Epithelial cell of prostate (primary cell): ENCODE data around the gene NDC1.
"Not testable (repeated sequence)": the region's sequence is repeated elsewhere in the genome, so short reads cannot be mapped to it uniquely, and the experiment has no call there.

ENCODE experiments used
- DNase-seq: peaks from one replicate; pipeline ENCODE4 v3.0.0-alpha.2; 2011; ENCODE audit warnings: low read depth, low spot score
- H3K27ac ChIP-seq: fragments of 450-650 bp; 2 replicates; pipeline ENCODE4 v1.5.1; 2017; ENCODE audit warnings: mild to moderate bottlenecking

The NDC1 gene

DNA sequence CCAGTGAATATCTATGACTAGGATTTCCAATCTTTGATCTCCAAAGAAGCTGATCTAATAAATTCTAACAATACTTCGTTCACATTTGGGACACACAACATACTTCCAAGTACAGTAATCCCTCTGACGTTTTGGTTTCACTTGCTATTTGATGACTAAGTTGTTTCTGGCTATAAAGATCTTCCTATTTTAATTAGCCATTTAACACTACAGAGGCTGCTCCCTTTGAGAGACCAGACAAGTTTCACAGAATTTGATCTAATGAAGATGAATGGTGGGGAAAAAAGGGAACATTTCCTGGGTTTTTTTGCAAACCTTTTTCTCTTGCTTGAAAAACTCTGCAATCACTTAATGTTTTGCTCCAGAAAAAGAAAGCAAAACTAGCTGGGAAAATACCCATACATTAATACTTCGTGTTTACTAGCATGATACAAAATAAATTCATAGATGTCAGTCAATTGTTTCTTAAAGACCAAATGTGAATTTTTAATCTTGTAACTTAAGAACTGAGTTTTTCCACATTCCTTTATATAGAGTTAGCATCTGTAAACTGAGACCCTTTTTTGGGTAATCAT is 71.2 kb downstream of the NDC1 start:
- DNase-seq = peak; percentile 53
- peak overlapping the region; percentile 32 for H3K27ac ChIP-seq

DNA sequence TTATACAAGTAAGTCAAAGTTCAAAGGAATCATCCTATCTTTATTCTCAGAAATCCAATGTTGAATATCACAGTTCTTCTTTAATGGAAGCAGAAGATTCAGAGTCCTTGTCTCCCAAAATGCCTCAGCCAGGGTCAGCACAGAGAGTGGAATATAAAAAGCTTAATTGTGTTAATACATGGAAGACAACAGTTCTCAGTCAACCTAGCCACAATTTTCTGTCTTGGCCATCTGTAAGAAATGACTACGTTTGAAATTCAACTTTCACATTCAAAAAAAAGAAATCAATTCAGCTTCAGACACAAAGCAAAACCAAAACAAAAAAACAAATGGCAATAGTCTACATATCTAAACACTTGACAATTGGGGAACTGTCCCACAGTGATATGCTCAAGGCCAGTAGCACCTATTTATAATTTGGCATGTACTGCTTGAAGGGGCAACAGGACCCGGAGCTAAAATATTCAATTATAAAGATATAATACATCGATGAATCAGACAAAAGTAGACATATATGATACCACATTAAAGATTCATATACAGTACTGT is 71.8 kb downstream of the NDC1 start:
- peak overlapping the region; percentile 32 for H3K27ac ChIP-seq
- DNase-seq = no peak

DNA sequence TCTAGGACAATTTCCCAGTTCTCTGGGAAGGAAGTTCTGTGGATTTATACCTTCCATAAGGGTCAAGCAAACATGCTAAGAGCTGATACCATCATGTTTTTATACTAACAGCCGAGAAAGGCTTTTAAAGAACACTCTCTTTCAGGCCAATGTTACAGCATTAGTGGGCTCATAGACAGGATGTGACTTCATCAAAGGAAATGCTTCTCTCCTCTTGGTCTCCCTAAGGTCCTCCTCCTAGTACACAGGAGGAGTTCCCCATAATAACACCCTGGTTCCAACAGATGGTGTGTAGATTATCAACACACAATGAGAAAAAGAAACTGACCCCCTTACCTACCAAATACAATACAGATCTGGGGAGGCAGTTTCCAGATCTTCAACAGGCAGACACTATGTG is 72.4 kb downstream of the NDC1 start:
- no peak overlapping the region for H3K27ac ChIP-seq
- DNase-seq = no peak

DNA sequence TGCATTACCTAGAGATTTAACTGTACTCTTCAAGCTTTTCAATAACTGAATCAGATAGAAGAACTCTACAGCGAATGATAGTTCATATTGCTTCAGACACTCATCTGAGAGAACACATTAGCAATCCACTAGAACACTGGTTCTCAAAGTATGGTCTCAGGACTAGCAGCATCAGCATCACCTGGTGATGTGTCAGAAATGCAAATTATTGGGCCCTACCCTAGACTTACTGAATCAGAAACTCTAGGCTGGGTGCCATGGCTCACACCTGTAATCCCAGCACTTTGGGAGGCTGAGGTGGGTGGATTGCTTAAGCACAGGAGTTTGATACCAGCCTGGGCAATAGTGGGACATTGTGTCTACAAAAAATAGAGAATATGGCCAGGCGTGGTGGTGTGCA is 74.2 kb downstream of the NDC1 start:
- DNase-seq = peak; percentile 80
- no peak overlapping the region for H3K27ac ChIP-seq

DNA sequence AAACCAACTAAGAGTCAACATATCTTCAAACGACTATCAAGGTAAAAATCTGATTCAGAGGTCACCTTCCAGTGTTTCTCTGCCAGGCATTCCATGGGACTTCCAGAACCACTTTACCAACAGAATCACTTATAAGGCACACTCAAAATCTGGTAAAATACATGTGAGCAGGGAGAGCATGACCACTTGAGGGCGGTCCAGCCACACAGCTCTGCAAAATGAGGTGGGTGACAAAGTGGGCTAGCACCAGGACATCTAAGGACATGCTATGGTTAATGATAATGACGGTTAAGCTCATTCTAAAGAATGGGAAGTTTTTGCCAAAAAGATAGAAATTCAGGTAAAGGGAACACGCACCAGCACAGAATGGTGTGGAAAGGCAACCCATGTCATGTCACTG is 74.6 kb downstream of the NDC1 start:
- H3K27ac ChIP-seq = no peak overlapping the region
- DNase-seq = no peak

DNA sequence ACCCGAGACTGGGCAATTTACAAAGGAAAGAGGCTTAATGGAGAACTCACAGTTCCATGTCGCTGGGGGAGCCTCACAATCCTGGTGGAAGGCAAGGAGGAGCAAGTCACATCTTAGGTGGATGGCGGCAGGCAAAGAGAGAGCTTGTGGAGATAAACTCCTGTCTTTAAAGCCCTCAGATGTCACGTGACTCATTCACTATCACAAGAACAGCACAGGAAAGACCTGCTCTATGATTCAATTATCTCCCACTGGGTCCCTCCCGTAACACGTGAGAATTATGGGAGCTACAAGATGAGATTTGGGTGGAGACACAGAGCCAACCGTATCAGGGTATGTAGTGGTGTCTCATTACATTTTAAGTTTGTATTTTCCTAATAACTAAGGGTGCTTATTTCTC is 77.6 kb downstream of the NDC1 start:
- DNase-seq = not testable (repeated sequence)

DNA sequence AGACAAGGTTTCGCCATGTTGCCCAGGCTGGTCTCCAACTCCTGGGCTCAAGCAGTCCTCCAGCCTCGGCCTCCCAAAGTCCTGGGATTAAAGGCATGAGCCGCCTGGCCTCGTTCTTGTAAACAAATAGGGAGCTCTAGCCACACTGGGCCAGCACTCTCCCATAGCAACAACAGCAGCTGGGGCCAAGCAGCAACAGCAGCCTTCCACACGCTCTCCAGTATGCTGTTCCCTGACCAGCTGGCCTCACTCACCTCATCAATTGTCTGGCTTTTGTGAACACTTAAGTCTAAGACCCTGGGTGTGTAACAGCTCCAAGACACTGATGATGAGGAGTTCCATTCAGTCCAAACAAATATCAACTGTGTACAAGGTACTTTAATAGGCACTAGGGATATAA is 82.2 kb downstream of the NDC1 start:
- no peak overlapping the region for H3K27ac ChIP-seq
- no peak for DNase-seq

More for the DNA sequence above, 77.6 kb downstream of the NDC1 start:
- H3K27ac ChIP-seq = not testable (repeated sequence)

DNA sequence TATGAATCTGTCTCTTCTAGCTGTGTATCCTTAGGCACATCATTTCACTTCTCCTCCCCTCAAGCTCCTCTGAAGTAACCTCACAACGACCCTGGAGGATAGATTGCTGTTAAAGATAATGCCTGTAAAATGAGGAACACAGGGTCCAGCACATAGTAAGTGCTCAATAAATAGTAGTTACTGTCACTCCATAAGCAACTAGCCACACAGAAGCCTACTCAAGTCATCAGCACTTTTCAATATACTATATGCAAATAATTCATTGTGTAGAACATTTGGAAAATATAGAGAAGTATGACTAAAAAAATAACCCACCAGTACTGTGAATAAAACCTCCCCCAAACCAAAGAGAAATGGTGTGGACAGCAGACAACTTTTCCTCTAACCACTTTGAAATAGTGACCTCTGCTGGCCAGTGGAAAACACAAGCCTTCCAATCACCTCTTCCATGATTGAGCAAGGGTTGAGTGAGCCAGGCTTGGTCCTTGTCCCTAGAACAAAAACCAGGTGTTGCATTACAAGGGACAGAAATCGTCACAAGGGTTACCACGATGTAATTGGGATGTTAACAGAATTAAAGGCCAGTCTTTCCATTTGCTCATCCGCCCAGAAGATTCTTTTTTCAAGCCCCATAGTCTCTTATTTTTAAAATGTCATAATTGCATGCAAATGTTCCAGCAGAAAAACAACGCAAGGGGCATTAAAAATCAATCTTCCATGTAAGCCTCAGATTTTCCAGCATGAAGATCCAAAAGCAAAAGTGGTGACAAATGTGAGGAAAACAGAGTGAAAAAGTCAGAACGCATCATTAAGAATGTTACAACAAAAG is 83.4 kb downstream of the NDC1 start:
- H3K27ac ChIP-seq = no peak overlapping the region
- no peak for DNase-seq

DNA sequence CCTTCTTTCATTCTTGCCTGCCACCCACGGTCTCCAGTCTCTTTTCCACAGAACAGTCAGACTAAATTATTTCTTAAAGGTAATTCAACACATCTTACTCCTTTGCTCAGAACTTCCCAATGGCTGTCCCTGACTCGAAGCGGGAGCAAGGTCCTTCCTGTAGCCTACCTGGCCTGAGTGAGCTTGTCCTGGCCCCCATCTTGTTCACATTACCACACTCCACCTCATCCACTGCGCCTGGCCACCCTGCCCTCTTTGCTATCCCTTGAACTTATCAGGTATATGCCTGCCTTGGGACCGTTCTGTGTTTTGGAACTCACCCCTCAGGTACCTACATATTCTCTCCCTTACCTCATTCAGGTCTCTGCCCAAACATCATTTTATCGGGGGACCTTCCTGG is 85.8 kb downstream of the NDC1 start:
- no peak for DNase-seq
- no peak overlapping the region for H3K27ac ChIP-seq

DNA sequence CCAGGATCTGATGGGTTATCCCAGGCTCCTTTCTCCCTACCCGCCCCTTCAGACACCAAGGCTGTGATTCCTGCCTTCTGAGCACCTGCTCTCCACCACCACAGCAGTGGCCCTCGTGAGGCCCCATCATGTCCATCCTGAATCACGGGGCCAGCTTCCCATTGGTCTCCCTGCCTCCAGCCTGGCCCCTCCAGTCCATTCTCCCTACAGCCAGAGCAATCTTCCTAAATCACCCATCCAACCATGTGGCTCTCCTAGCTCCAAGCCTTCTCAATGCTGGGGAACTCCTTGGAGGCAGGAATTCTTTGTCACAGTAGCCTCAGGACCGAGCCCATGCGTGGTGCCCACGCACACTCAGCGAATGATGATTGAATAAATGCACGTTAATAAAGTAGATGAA is 90.3 kb downstream of the NDC1 start:
- DNase-seq = no peak
- no peak overlapping the region for H3K27ac ChIP-seq

DNA sequence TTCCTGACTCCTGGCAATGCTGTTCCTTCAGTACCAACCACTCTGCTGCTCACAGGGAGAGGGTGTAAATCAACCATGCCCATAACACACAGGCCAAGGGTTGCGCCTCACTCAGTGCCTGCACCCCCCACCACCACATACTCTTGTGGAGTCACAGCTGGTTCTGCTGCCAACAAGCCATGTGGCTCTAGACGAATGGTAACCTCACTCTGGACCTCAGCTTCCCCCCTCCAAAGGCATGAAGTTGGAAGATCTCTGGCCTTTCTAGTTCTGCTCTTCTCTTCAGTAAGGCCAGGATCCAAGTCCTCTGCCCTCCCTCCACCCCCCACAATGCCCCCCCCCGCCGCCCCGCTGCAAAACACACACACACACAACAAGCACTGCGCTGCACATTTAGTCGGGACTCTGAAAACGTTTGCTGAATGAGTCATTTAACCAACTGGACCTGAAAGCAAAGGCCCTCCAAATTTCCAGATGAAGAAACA is 97.4 kb downstream of the NDC1 start:
- no peak for DNase-seq
- no peak overlapping the region for H3K27ac ChIP-seq

DNA sequence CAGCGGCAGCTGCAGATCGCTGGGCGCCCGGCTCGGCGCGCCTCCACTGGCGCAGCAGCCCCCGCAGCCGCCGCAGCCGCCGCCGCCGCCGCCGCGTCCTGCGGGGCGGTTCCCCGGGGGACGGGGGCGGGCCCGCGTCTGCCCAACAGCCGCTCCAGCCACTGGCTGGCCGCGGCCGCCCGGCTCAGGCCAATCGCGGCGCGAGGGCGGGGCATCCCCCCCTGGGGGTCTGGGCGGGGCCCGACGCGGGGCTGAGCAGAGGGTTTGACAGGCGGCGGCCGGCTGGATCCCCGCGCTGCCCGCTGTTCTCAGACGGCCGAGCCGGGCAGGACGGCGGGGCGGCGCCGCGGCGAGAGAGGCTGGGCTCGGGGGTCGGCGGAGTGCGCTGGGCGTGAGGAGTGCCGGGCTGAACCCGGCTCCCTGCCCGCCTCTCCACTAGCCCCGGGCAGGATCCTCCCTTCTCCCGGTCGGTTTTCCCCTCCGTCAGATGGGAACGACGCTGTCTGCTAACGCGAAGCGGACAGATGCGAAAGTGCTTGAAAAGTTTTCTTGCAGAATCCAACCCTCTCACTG is 98.9 kb downstream of the NDC1 start, which contains the start of gene GLIS1:
GLIS1 (minus strand) TSS at position 56 of the 573 bp plus-strand sequence. CDS start 1,100 bp downstream, outside the sequence.
- H3K27ac ChIP-seq = no peak within 1 kb of the TSS
- DNase-seq = no peak

DNA sequence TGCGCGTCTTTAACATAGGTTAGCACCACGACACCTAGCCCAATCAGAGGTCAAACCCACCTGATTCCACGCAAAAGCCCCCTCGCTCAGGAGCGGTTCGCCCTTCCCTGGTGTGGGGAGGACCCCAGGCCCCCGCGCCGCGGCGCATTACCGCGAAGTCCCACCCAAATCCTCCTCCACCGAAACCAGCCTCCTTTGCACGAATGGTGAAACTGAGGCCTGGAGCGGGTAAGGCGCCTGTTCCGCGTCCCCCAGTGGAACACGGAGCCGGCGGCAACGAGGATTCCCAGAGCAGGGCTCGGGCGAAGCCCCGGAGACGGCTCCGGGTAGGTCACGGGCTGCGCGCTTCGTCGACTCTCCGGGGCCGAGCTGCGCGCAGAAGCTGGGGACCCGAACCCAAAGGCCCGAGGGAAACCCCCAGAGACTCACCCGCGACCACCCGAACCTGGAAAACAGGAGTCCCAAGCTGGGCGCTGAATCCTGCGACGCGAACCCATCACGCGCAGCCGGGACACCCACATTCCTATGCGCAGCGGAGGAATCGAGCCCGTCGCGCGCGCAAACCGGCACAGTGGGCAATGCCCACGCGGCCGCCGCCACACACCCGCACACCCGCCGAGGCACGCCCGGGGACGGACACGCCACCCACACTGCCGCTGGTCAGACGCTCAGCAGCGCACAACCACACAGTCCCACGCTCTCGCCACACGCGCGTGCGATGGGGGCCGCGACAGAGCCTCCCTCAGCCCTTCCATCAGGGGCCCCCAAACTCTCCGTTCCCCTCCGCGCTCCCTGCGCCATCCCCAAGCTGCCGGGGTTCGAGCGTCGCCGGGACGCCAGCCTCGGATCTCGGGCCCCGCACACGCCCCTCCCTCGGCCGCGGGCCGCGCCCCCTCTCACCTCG is 99.6 kb downstream of the NDC1 start:
- no peak overlapping the region for H3K27ac ChIP-seq

DNA sequence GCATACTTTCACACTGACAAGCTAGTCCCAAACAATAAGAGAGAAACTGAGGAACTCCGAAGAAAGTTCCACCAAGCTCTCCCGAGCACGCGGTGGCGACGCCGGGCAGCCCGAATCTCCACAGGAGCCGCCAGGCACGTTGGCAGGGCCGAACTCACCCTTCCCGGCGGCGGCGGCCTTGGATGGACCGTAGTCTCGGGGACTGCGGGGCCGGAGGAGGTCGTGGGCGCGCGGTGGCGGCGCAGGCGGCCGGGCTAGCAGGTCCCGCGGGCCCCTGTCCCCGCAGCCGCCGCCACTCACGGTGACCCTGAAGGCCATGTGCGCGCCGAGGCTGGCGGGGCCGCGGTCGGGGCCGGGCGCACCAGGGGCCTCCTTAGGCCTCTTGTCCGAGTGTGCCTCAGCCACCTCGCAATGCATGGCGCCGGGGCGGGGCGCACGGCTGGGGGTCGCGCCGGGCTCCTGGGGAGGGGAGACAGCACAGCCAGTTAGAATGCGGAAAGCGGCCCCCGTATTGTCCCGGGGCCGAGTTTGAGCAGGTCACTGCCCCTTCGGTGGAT is 100.4 kb downstream of the NDC1 start:
- no peak for DNase-seq
- no peak overlapping the region for H3K27ac ChIP-seq

More for the DNA sequence above, 99.6 kb downstream of the NDC1 start:
- DNase-seq = no peak

DNA sequence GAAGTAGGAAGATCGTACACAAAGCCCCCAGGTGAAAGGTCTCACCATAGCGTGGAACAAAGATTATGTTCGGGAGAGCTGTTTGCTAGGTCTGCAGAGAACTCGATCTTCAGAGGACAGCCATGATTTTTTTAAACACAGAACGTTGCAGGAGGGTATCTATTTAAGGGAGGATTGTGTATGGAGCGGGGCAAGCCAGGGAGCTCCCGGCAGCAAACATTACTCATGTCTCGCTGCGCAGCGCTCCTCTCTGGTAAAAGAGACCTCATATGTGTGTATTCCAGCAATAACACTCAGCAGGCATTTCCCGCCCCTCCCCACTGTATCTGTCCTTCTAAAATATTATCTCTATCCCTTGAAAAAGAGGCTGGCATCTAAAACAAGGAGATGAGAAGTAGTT is 101.8 kb downstream of the NDC1 start:
- no peak for DNase-seq
- no peak overlapping the region for H3K27ac ChIP-seq

DNA sequence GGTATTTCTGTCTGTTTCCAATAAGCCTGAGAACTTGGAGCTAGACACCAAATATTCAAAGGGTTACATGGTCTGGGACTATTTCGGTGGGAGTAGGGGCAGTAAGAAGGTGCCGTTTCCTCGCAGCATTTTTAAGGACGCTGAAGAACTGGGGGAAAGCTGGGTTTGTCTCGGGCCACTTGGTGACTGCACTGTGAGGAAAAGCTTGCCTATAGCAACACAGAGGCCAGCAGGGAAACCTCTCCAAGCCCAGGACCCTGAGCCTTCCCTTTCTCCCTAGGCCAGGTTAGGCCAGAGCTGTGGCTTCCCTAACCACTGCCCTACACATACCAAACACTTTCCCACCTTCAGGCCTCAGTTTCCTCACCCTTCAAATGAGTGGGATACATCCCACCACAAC is 102.4 kb downstream of the NDC1 start:
- no peak for DNase-seq
- H3K27ac ChIP-seq = no peak overlapping the region

DNA sequence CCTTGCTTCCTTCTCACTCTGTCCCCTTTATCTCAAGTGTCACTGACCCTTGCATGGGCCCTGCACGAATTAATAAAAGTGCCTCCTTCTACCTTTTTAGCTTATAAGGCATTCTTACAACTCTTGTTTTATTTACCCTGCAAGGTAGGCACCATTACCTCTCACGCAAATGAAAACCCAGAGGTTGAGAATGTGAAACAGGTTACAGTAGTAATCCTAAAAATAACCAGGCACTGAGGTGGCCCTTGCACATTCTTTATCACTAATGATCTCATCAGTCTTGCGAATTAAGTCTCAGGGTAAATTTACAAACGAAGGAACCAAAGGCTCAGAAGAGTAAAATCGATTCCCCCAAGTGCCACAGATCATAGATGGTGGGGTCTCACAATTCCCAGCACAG is 102.8 kb downstream of the NDC1 start:
- no peak overlapping the region for H3K27ac ChIP-seq

DNA sequence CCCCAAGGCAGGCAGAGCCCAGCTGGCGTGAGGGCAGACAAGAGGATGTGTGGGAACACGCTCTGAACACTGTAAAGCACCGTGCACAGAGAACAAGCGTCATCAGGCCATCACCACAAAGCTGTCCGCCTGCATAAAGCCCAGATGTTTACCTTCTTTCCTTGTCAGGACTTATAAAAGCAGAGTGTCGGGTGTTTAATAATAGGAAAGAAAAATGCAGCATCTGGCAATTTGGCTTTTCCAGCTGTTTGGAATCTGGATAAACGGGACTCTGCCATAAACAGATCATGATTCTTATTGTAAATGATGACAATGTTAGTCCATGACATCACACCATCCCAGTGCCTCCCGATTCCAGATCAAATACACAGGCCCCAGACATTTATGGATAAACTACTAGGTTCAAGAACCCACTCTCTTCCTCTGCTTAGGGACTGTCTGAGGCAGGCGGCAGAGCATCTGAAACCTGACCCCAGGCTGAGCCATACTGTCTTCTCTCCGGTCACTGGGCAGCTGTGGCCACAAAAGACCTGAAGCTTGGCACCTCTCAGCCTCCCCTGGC is 103.4 kb downstream of the NDC1 start:
- H3K27ac ChIP-seq = no peak overlapping the region
- DNase-seq = peak; percentile 40

More for the DNA sequence above, 102.8 kb downstream of the NDC1 start:
- DNase-seq = no peak

DNA sequence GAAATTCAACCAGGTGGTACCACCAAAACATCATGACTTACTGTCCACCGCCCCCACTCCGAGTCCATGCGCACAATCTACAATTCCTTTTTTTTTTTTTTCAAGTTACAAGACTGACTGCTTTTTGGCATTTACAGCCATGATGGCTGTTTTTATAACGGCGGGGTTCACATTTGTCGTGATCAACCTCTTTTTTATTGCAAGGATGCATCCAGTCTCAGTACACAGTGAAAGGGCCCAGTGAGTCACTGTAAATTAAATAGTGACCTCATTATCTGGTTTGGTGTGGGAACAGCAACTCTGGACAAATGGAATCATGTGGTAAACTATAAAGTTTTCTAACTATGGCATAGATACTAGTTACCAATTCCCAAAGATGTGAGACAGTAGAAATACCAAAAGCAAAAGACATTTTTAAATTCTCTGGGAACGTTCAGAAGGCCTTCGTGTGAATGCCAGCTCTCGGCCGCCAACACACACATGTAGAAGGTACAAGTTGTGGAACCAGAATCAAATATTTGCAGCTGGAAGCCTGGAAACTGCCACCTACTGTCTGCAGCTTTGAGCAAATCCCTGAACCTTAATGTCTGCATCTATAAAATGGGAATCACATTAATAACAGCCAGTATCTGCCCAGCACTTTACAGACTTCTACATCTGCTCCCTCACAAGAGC is 104.0 kb downstream of the NDC1 start:
- DNase-seq = no peak
- no peak overlapping the region for H3K27ac ChIP-seq
